ENCODE data around the gene U2AF2.
A peak's percentile ranks its signal among the peaks of the same experiment; 100 is the strongest.

U2AF2 gene

DNA sequence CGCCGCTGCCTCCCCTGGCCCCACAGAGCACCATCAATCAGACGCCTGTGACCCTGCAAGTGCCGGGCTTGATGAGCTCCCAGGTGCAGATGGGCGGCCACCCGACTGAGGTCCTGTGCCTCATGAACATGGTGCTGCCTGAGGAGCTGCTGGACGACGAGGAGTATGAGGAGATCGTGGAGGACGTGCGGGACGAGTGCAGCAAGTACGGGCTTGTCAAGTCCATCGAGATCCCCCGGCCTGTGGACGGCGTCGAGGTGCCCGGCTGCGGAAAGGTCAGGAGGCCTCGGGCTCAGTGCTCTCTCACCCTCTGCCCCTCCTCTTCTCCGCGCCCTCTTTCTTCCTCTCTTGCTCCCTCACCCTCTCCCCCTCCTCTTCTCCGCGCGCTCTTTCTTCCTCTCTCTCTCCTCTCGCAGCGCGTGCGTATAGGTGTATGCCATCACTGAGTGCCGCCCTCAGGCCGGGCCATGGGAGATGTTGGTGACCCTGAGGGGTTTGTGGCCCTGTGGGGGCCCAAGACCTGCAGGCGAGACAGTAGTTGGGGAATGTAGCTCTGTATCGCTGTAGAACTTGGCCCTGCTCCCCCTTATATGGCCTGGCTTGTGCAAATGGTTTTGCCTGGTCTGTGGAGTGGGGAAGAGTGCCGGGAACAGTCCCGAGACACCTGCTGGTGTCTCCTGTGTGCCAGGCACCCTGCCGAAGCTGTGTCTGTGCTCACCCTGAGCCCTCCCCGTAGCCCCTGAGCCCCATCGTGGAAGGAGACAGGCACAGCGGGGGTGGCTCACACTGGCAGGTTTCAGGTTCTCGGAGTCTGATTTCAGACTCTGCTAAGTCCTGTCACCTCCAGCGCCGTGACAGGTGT is 14.8 kb downstream of the U2AF2 start:
- H3K4me3 ChIP-seq (ENCODE audit: low read depth, low read length): no peak overlapping the region
- TF ChIP-seq CTCF (IDR thresholded peaks at IDR 0.05; ENCODE audit: low read depth, low read length): no peak

GRCh38 chr19:55670280-55671053 is 15.6 kb downstream of the U2AF2 start:
- no peak for TF ChIP-seq CTCF (IDR thresholded peaks at IDR 0.05; ENCODE audit: low read depth, low read length)
- H3K4me3 ChIP-seq (ENCODE audit: low read depth, low read length): no peak overlapping the region

DNA sequence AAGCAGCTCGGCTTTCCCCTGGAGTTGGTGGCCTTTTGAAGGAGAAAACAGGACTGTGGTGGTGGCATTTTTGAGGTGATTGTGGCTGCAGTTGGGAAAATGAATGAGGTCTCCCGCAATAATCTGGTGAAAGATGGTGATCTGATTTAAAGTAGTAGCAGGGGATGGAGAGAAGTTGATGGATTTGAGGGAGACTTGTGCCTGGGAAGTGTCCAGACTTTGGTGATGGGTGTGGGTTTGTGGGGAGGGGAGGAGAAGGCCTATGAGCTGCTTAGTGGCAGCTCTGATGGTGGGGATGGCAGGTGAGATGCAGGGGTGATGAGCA is 16.2 kb downstream of the U2AF2 start:
- H3K4me3 ChIP-seq (ENCODE audit: low read depth, low read length): no peak overlapping the region
- TF ChIP-seq CTCF (IDR thresholded peaks at IDR 0.05; ENCODE audit: low read depth, low read length): no peak

DNA sequence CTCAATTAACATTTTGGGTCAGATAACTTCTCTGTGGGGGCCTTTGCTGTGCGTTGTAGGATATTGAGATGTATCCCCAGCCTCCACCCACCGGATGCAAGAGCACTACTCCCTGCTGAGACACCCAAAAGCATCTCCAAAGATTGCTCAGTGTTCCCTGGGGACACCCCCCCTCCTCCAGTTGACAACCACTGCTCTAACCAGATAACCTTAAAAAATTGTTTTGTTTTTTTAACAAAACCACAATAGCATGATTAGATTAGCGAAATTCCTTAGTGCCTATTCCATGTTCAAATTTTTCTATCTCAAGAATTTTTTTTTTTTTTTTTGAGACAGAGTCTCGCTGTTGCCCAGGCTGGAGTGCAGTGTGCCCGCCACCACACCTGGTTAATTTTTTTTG is 17.6 kb downstream of the U2AF2 start:
- H3K4me3 ChIP-seq (ENCODE audit: low read depth, low read length): no peak overlapping the region
- no peak for TF ChIP-seq CTCF (IDR thresholded peaks at IDR 0.05; ENCODE audit: low read depth, low read length)

GRCh38 chr19:55673465-55673864 is 18.6 kb downstream of the U2AF2 start:
- no peak overlapping the region for H3K4me3 ChIP-seq (ENCODE audit: low read depth, low read length)
- TF ChIP-seq CTCF (IDR thresholded peaks at IDR 0.05; ENCODE audit: low read depth, low read length): no peak

- no peak for TF ChIP-seq CTCF (IDR thresholded peaks at IDR 0.05; ENCODE audit: low read depth, low read length)
- H3K4me3 ChIP-seq (ENCODE audit: low read depth, low read length): no peak overlapping the region
Observed at GRCh38 chr19:55673889-55674288, 19.1 kb downstream of the U2AF2 start.

DNA sequence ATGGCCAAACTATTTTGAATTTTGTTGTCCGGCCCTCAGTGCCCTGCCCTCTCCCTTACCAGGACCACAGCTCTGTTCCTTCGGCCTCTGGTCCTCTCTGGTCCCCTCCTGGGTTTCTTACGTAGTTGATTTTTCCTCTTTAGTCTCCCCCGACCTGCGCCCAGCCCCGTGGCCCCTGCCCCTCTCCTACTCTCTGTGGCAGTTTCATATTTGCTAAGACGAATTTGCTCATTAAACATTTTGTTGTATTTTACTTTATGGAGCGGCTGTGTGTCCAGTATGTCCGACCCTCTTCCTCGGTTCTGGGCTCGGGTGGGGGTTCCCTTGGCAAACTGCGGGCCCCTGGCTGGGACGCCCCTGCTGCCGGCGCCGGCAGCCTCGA is 19.6 kb downstream of the U2AF2 start:
- H3K4me3 ChIP-seq (ENCODE audit: low read depth, low read length): peak overlapping the region; percentile 94
- no peak for TF ChIP-seq CTCF (IDR thresholded peaks at IDR 0.05; ENCODE audit: low read depth, low read length)
